Activated gamma-delta T cell (primary cell): ENCODE measurements around the gene TOR1AIP2.
"Not testable (repeated sequence)": the region's sequence is repeated elsewhere in the genome, so short reads cannot be mapped to it uniquely, and the experiment has no call there.

Source experiments
- DNase-seq: peaks from one replicate; lab custom pipeline; 2025; lab: John Stamatoyannopoulos, UW

Gene TOR1AIP2

GRCh38 chr1:179875596-179876299 is 1.9 kb downstream of the TOR1AIP2 start:
- no peak for DNase-seq

GRCh38 chr1:179873438-179873851 is 4.2 kb downstream of the TOR1AIP2 start:
- no peak for DNase-seq

GRCh38 chr1:179872558-179872957 is 5.0 kb downstream of the TOR1AIP2 start:
- DNase-seq = no peak

- DNase-seq = no peak
These were observed 5.7 kb downstream of the TOR1AIP2 start for GRCh38 chr1:179871940-179872339.

GRCh38 chr1:179870870-179871269 is 6.7 kb downstream of the TOR1AIP2 start:
- DNase-seq = no peak

- DNase-seq = no peak
These were observed 9.9 kb downstream of the TOR1AIP2 start for GRCh38 chr1:179867493-179868330.

GRCh38 chr1:179866616-179867015 is 11.0 kb downstream of the TOR1AIP2 start:
- no peak for DNase-seq

GRCh38 chr1:179865377-179865776 is 12.2 kb downstream of the TOR1AIP2 start:
- no peak for DNase-seq

GRCh38 chr1:179860652-179861051 is 17.0 kb downstream of the TOR1AIP2 start:
- DNase-seq = no peak

GRCh38 chr1:179857009-179857408 is 20.6 kb downstream of the TOR1AIP2 start:
- DNase-seq = no peak

- no peak for DNase-seq
These were observed 21.3 kb downstream of the TOR1AIP2 start for GRCh38 chr1:179856296-179856695.

- not testable (repeated sequence) for DNase-seq
These were observed 21.8 kb downstream of the TOR1AIP2 start for GRCh38 chr1:179855831-179856230.

GRCh38 chr1:179853102-179853501 is 24.5 kb downstream of the TOR1AIP2 start:
- DNase-seq = no peak

- no peak for DNase-seq
These were observed 29.4 kb downstream of the TOR1AIP2 start for GRCh38 chr1:179848233-179848632.

GRCh38 chr1:179840107-179840506 is 37.5 kb downstream of the TOR1AIP2 start:
- no peak for DNase-seq

- DNase-seq = not testable (repeated sequence)
These were observed 40.7 kb downstream of the TOR1AIP2 start for GRCh38 chr1:179836686-179837445.

GRCh38 chr1:179831852-179832699 is 45.5 kb downstream of the TOR1AIP2 start:
- no peak for DNase-seq

GRCh38 chr1:179831225-179831624 is 46.4 kb downstream of the TOR1AIP2 start:
- no peak for DNase-seq

- DNase-seq = no peak
These were observed 49.0 kb downstream of the TOR1AIP2 start for GRCh38 chr1:179828554-179829110.

- no peak for DNase-seq
These were observed 50.9 kb downstream of the TOR1AIP2 start for GRCh38 chr1:179826626-179827280.
